A549 (cell line): ENCODE measurements around the gene FCAMR. TPM values are rescaled to one million over a fixed set of nuclear protein-coding genes. Genes with fewer than 3 reads are reported as not detected.
A peak's percentile ranks its signal among the peaks of the same experiment; 100 is the strongest.

ENCODE experiments used
- ATAC-seq, 2 experiments: fragments of 200-7000 bp in 1 of 2; fragments of >200 bp in 1 of 2; cut with Nextera tagmentation in 1 of 2; cut with Tn5 transposase in 1 of 2; 3 replicates each; pipeline versions ENCODE4 v1.8.0 to v1.9.1; 2018 to 2020; ENCODE audit warnings: mild to moderate bottlenecking in 1 of 2, moderate library complexity in 1 of 2
- CTCF ChIA-PET: fragments of 300-600 bp; sonication (Branson Sonifier 250); formaldehyde crosslinking; extraction: SDS; loops from one replicate; lab custom pipeline; 2021; ENCODE audit warnings: antibody characterized with exemption, inconsistent platforms; lab: Yijun Ruan, JAX
- POLR2A ChIA-PET: fragments of 350-600 bp; formaldehyde crosslinking; extraction: SDS; loops from one replicate; lab custom pipeline; 2021; ENCODE audit warnings: antibody characterized with exemption, inconsistent platforms; lab: Yijun Ruan, JAX
- DNase-seq, 2 experiments: peaks; one replicate each; pipeline versions ENCODE4 v3.0.0 to v3.0.0-alpha.2; 2011 to 2016; ENCODE audit warnings: low read depth in 1 of 2, low spot score in 1 of 2
- FAIRE-seq: peaks from 2 replicates; lab custom pipeline; 2011; peaks lifted over from hg19 to GRCh38; lab: Jason Lieb, UNC
- H3K27ac ChIP-seq, 2 experiments: fragments of >200 bp; sonication (Bioruptor Twin); formaldehyde crosslinking; 3 replicates each; pipeline ENCODE4 v1.5.1; 2016 to 2017
- H3K4me1 ChIP-seq: fragments of >200 bp; sonication (Bioruptor Twin); formaldehyde crosslinking; 3 replicates; pipeline ENCODE4 v1.6.1; 2016
- H3K4me2 ChIP-seq: fragments of >200 bp; sonication (Bioruptor Twin); formaldehyde crosslinking; 3 replicates; pipeline ENCODE4 v1.6.1; 2016
- H3K4me3 ChIP-seq: fragments of >200 bp; sonication (Bioruptor Twin); formaldehyde crosslinking; 3 replicates; pipeline ENCODE4 v1.5.1; 2016
- H3K9me3 ChIP-seq: fragments of >200 bp; sonication (Bioruptor Twin); formaldehyde crosslinking; 3 replicates; pipeline ENCODE4 v1.6.1; 2016
- BHLHE40 ChIP-seq: IDR thresholded peaks from 2 replicates; pipeline ENCODE4 v1.6.1; 2012; ENCODE audit warnings: low read depth, low read length, inconsistent platforms
- CBX2 ChIP-seq: fragments of 200-600 bp; sonication (generic); IDR thresholded peaks from 2 replicates; pipeline ENCODE4 v1.6.1; 2016; ENCODE audit warnings: low read depth, mild to moderate bottlenecking, borderline replicate concordance
- CBX8 ChIP-seq: fragments of 200-600 bp; sonication (generic); IDR thresholded peaks from 2 replicates; pipeline ENCODE4 v1.6.1; 2016
- CEBPB ChIP-seq, 2 experiments: fragments of >200 bp in 1 of 2; sonication (Bioruptor Twin) in 1 of 2; formaldehyde crosslinking in 1 of 2; IDR thresholded peaks; 2 replicates each; pipeline ENCODE4 v1.6.1; 2012 to 2016
- CHD2 ChIP-seq: fragments of 150-350 bp; IDR thresholded peaks from 2 replicates; pipeline ENCODE4 v1.6.1; 2014; ENCODE audit warnings: low read length; ENCODE audit not compliant: partially characterized antibody
- CHD4 ChIP-seq: fragments of 200-600 bp; sonication (generic); IDR thresholded peaks from 2 replicates; pipeline ENCODE4 v1.6.1; 2016; ENCODE audit warnings: antibody characterized with exemption, mild to moderate bottlenecking, borderline replicate concordance
- EHMT2 ChIP-seq: fragments of 200-600 bp; sonication (generic); IDR thresholded peaks from 2 replicates; pipeline ENCODE4 v1.6.1; 2016; ENCODE audit warnings: antibody characterized with exemption, low read depth, mild to moderate bottlenecking, moderate library complexity
- ESRRA ChIP-seq: fragments of 150-350 bp; IDR thresholded peaks from 2 replicates; pipeline ENCODE4 v1.6.1; 2014; ENCODE audit warnings: mild to moderate bottlenecking, low read length, borderline replicate concordance
- GATA3 ChIP-seq: IDR thresholded peaks from 2 replicates; pipeline ENCODE4 v1.6.1; 2012; ENCODE audit warnings: borderline replicate concordance
- HDAC2 ChIP-seq: fragments of 200-600 bp; sonication (generic); IDR thresholded peaks from 2 replicates; pipeline ENCODE4 v1.6.1; 2016
- HOXB5 ChIP-seq: fragments of 250-450 bp; sonication (Bioruptor Pico); IDR thresholded peaks from 2 replicates; pipeline ENCODE4 v1.5.0; 2020; ENCODE audit warnings: mild to moderate bottlenecking, moderate library complexity
- JUN ChIP-seq, 2 experiments: fragments of >200 bp; sonication (Bioruptor Twin); formaldehyde crosslinking; IDR thresholded peaks; 2 replicates in 1 of 2; 3 replicates in 1 of 2; pipeline ENCODE4 v1.6.1; 2016 to 2017
- JUNB ChIP-seq: fragments of >200 bp; sonication (Bioruptor Twin); formaldehyde crosslinking; IDR thresholded peaks from 2 replicates; pipeline ENCODE4 v1.6.1; 2016
- KDM1A ChIP-seq: fragments of 200-600 bp; sonication (generic); IDR thresholded peaks from 2 replicates; pipeline ENCODE4 v1.6.1; 2016; ENCODE audit warnings: low read depth, mild to moderate bottlenecking
- MAFK ChIP-seq: fragments of 450-650 bp; IDR thresholded peaks from 2 replicates; pipeline ENCODE4 v1.6.1; 2014; ENCODE audit not compliant: partially characterized antibody
- NPAS2 ChIP-seq: fragments of 250-450 bp; sonication (Bioruptor Pico); IDR thresholded peaks from 2 replicates; pipeline ENCODE4 v1.8.0; 2022; ENCODE audit warnings: mild to moderate bottlenecking, moderate library complexity, borderline replicate concordance
- POLR2A ChIP-seq: IDR thresholded peaks from 2 replicates; pipeline ENCODE4 v1.6.1; 2012; ENCODE audit warnings: mild to moderate bottlenecking, low read length
- RAD21 ChIP-seq, 2 experiments: fragments of >200 bp in 1 of 2; sonication (Bioruptor Twin) in 1 of 2; formaldehyde crosslinking in 1 of 2; IDR thresholded peaks in 1 of 2; conservative IDR thresholded peaks in 1 of 2; 2 replicates in 1 of 2; 3 replicates in 1 of 2; pipeline ENCODE4 v1.6.1; 2012 to 2018; ENCODE audit warnings: inconsistent platforms in 1 of 2
- RARB ChIP-seq: fragments of 250-450 bp; sonication (Bioruptor Pico); IDR thresholded peaks from 2 replicates; pipeline ENCODE4 v1.8.0; 2021; ENCODE audit warnings: mild to moderate bottlenecking, moderate library complexity
- RFX5 ChIP-seq: fragments of 450-650 bp; IDR thresholded peaks from 2 replicates; pipeline ENCODE4 v1.7.1; 2014; ENCODE audit warnings: antibody characterized with exemption, mild to moderate bottlenecking, moderate library complexity
- RNF2 ChIP-seq: fragments of 200-600 bp; sonication (generic); IDR thresholded peaks from 2 replicates; pipeline ENCODE4 v1.6.1; 2016; ENCODE audit warnings: low read depth, mild to moderate bottlenecking, antibody characterized with exemption, moderate library complexity, borderline replicate concordance
- SREBF2 ChIP-seq: fragments of 450-650 bp; IDR thresholded peaks from 2 replicates; pipeline ENCODE4 v1.6.1; 2014; ENCODE audit warnings: mild to moderate bottlenecking, moderate library complexity
- ZNF302 ChIP-seq: fragments of 250-450 bp; sonication (Bioruptor Pico); IDR thresholded peaks from 2 replicates; pipeline ENCODE4 v1.9.0; 2021; ENCODE audit warnings: inconsistent platforms, mild to moderate bottlenecking, moderate library complexity
- ZSCAN20 ChIP-seq: fragments of 250-450 bp; sonication (Bioruptor Pico); IDR thresholded peaks from 2 replicates; pipeline ENCODE4 v1.8.0; 2022; ENCODE audit warnings: mild to moderate bottlenecking, moderate library complexity
- WGBS: methylation state at CpG from one replicate; pipeline ENCODE4 v1.1.6; 2017; ENCODE audit errors: missing lambda C conversion rate; 5-methylcytosine and 5-hydroxymethylcytosine counted together
- polyA plus RNA-seq, 4 experiments: library from polyadenylated mRNA; depleted of rRNA in 3 of 4; stranded (reverse); fragments of >200 nt; fragmentation: RNase III in 1 of 4; extraction: RNeasy Plus Mini Kit Qiagen cat#74134 plus additional on column Dnase treatment in 1 of 4; gene quantifications; 2 replicates in 3 of 4; 3 replicates in 1 of 4; pipeline ENCODE4 v1.2.3, GENCODE V29; 2011 to 2017
- TF ChIP-seq, protein P1 (sequence below): fragments of 150-350 bp; IDR thresholded peaks from 2 replicates; pipeline ENCODE4 v1.6.1; 2014; ENCODE audit warnings: low read depth, mild to moderate bottlenecking, low read length
- TF ChIP-seq, protein P2 (sequence below): IDR thresholded peaks from 2 replicates; pipeline ENCODE4 v1.6.1; 2012
- TF ChIP-seq, protein P3 (sequence below): fragments of >200 bp; sonication (Bioruptor Twin); formaldehyde crosslinking; IDR thresholded peaks from 3 replicates; pipeline ENCODE4 v1.6.1; 2016

FCAMR gene
- polyA plus RNA-seq, 2 of the 4 experiments (the other 2 are of a cell fraction), result not detected

DNA sequence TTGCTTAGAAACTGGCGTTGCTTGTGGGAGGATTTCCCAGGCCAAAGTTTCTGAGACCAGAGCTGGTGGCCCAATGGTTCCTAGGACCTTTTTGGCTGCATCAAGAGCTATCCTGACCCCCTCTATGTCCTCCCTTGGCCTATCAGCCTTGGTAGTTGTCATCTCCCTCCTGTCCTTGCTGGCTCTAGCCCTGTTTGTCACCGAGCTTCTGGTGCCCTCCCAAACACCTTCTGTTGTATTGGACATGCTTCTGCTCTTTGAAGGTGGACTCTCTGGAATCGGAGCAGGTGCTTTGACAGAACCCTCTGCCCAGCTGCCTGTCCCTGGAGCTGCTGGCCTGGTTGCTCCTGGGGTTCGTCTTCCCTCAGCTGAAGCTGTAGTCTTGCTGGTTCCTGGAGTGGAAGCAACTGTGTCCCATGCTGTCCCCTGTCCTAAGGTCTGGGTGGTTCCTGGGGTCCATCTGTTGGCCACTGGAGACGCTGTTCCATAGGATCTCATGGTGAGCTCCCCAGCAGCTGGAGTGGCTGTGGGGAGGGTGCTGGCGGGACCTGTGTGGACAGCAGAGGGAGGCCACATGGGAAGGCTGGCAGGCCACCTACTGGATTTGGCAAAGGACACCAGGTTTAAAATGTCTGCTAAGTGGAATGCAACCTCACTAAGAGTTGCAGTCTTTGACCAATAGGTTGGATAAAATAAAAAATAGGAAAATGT, 9.4 kb downstream of the FCAMR start:
- Histone ChIP-seq H3K4me1 (no peaks in the 10 kb centered on the region), H3K9me3 (no peaks in the 10 kb centered on the region), H3K27ac (no peak overlapping the region), H3K4me3 (no peak overlapping the region), H3K4me2 (no peak overlapping the region)
- TF ChIP-seq JUN (IDR thresholded peaks at IDR 0.05), result no peak
- no peak for TF ChIP-seq KDM1A
- TF ChIP-seq ZNF302 (CRISPR knock-in tag), result no peak
- TF ChIP-seq CBX2, result no peak
- no peak for TF ChIP-seq HDAC2
- TF ChIP-seq RARB, result no peak
- ChIA-PET POLR2A (no interaction called here), CTCF (interaction anchor here (1.0 to 5.7 kb wide), 3 partner anchors 9 to 48 kb away, joined by 4 to 25 read pairs (median 9); no protein-coding TSS in a partner anchor)
- WGBS, result 65% methylated on average over 4 of the region's 6 CpGs
- no peak for FAIRE-seq
- ATAC-seq, result peak; percentile 17 to 69; a peak in 3 of 6 replicates
- DNase-seq, result no peak

DNA sequence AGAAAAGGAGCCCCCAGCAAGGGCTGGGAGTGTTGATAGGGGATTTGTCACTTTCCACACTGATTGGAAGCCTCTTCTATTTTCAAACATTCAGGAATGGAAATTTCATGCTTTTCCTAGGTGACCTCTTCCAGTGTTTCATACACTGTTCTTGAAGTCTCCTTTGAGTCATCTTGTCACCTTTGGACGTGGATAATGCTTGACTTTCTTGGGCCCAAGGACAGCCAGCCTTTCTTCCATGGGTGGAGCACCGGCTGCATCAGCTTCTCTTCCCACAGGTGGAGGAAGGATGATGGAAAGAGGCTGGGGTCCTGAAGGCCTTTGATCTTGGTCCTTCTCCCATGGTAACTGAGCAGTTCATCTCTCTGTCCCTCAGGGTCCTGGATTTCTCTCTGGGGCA, 12.1 kb downstream of the FCAMR start:
- no peak overlapping the region for H3K4me2 ChIP-seq
- FAIRE-seq (no peak), ATAC-seq (no peak), DNase-seq (no peak)
- no peaks in the 10 kb centered on the region for H3K4me1 ChIP-seq
- no peak overlapping the region for H3K27ac ChIP-seq
- TF ChIP-seq CBX8 (no peak), ZSCAN20 (no peak), RAD21 (conservative IDR thresholded peaks at IDR 0.05 in 1 of 2, IDR thresholded peaks at IDR 0.05 in 1 of 2) (no peak), RFX5 (no peak), BHLHE40 (no peak)
- WGBS, result 65% methylated on average over 2 of the region's 2 CpGs
- no peak overlapping the region for H3K4me3 ChIP-seq
- ChIA-PET POLR2A (no interaction called here), CTCF (interaction anchor here (0.9 to 5.7 kb wide), 7 partner anchors 9 to 232 kb away, joined by 3 to 25 read pairs (median 5); partner anchors contain the start of gene FCAMR)
- no peaks in the 10 kb centered on the region for H3K9me3 ChIP-seq

DNA sequence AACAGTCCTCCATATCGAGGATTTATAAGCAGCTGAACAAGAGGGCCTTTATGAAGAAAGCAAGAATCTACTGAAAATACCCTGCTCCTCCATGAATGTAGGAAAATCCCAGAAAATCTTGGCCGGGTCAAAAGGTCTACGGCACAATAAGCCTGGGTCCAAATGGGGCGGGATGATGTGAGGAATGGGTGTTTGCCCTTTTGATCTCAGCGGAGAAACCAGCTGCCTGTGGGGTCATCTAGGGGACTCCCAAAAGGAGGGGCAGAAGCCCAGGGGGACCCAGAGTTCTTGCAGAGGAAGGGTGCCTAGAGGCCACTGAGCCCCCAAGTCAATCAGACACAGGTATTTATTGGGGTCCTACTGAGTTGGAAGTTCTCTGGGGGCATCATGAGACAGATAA, 12.6 kb downstream of the FCAMR start:
- FAIRE-seq (no peak), ATAC-seq (no peak), DNase-seq (no peak)
- CTCF ChIA-PET, result interaction anchor here (0.9 to 5.7 kb wide), 4 partner anchors 8 to 92 kb away, joined by 3 to 25 read pairs (median 6); no protein-coding TSS in a partner anchor
- Histone ChIP-seq H3K4me2 (no peak overlapping the region), H3K9me3 (no peaks in the 10 kb centered on the region), H3K27ac (no peak overlapping the region), H3K4me1 (peaks cover 5% of the 10 kb centered on the region), H3K4me3 (no peak overlapping the region)
- POLR2A ChIA-PET, result no interaction called here
- WGBS, result 85% methylated on average over 5 of the region's 5 CpGs
- TF ChIP-seq HOXB5 (no peak), JUN (IDR thresholded peaks at IDR 0.05) (no peak), JUNB (no peak), RNF2 (no peak), CHD4 (no peak), NPAS2 (CRISPR knock-in tag) (no peak), CBX8 (no peak), BHLHE40 (no peak), CEBPB (IDR thresholded peaks at IDR 0.05) (no peak), POLR2A (no peak), EHMT2 (no peak), ZNF302 (CRISPR knock-in tag) (no peak), MAFK (no peak), SREBF2 (no peak), CHD2 (no peak), GATA3 (no peak), ESRRA (no peak)
- TF ChIP-seq, protein P1, sequence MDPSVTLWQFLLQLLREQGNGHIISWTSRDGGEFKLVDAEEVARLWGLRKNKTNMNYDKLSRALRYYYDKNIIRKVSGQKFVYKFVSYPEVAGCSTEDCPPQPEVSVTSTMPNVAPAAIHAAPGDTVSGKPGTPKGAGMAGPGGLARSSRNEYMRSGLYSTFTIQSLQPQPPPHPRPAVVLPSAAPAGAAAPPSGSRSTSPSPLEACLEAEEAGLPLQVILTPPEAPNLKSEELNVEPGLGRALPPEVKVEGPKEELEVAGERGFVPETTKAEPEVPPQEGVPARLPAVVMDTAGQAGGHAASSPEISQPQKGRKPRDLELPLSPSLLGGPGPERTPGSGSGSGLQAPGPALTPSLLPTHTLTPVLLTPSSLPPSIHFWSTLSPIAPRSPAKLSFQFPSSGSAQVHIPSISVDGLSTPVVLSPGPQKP, result no peak
- TF ChIP-seq, protein P2, sequence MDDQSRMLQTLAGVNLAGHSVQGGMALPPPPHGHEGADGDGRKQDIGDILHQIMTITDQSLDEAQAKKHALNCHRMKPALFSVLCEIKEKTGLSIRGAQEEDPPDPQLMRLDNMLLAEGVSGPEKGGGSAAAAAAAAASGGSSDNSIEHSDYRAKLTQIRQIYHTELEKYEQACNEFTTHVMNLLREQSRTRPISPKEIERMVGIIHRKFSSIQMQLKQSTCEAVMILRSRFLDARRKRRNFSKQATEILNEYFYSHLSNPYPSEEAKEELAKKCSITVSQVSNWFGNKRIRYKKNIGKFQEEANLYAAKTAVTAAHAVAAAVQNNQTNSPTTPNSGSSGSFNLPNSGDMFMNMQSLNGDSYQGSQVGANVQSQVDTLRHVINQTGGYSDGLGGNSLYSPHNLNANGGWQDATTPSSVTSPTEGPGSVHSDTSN, result no peak
- TF ChIP-seq, protein P3, sequence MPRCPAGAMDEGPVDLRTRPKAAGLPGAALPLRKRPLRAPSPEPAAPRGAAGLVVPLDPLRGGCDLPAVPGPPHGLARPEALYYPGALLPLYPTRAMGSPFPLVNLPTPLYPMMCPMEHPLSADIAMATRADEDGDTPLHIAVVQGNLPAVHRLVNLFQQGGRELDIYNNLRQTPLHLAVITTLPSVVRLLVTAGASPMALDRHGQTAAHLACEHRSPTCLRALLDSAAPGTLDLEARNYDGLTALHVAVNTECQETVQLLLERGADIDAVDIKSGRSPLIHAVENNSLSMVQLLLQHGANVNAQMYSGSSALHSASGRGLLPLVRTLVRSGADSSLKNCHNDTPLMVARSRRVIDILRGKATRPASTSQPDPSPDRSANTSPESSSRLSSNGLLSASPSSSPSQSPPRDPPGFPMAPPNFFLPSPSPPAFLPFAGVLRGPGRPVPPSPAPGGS, result no peak
